GM19328 (cell line): ENCODE results near the gene ADAMTS9.

Source experiments
- ATAC-seq: cut with Tn5 transposase; IDR thresholded peaks from one replicate; pipeline ENCODE4 v1.9.1; 2021; ENCODE audit warnings: mild to moderate bottlenecking, moderate library complexity; ENCODE audit not compliant: unreplicated experiment

The ADAMTS9 gene

GRCh38 chr3:64496786-64497490 is 190.9 kb downstream of the ADAMTS9 start:
- no peak for ATAC-seq

DNA sequence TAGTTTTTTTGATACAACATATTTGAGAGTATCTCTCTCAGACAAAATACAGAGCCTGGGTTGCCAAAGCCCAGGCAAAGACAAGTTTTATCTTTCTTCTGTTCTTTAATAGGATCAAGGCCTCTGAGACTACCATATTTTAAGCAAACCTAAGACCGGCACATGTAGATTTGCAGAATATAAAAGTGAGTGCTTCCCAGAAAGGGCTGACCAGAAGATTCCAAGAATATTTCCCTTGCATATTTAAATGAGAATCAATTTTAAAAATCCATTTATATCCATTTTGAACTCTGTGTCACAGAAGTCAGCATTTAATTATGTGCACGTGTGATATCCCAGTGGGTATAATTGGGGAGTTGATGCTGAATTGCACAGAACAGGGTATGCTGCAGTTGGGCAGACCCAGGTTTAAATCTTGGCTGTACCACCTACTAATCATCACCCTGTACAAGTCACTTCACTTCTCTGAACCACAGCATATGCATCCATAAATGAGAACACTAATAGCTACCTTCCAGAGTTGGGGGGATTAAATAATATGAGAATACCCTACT is 191.9 kb downstream of the ADAMTS9 start:
- no peak for ATAC-seq

GRCh38 chr3:64495121-64495780 is 192.5 kb downstream of the ADAMTS9 start:
- ATAC-seq, result no peak

GRCh38 chr3:64494526-64494925 is 193.3 kb downstream of the ADAMTS9 start:
- ATAC-seq, result no peak

- ATAC-seq, result no peak
Observed at GRCh38 chr3:64493149-64493548, 194.7 kb downstream of the ADAMTS9 start.

DNA sequence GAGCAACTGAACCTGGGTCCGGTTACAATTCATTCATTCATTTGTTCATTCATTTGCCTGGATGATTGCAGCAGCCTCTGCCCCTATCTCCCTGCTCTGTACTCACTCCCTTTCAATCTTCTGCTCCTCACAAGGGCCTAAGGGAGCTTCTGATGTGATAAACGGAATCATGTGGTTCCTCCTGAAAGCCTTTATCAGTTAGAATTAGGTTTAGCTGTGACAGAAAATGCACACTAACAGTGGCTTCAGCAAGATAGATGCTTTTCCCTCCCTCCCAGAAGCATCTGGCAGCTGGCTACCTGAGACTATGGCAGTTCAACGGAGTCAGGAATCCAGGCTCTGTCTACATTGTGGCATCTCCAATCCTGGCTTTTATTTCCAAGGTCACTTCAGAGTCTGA is 196.0 kb downstream of the ADAMTS9 start:
- no peak for ATAC-seq

- no peak for ATAC-seq
Observed at GRCh38 chr3:64490180-64490724, 197.5 kb downstream of the ADAMTS9 start.

GRCh38 chr3:64489361-64490044 is 198.3 kb downstream of the ADAMTS9 start:
- no peak for ATAC-seq

GRCh38 chr3:64488939-64489338 is 198.9 kb downstream of the ADAMTS9 start:
- no peak for ATAC-seq

DNA sequence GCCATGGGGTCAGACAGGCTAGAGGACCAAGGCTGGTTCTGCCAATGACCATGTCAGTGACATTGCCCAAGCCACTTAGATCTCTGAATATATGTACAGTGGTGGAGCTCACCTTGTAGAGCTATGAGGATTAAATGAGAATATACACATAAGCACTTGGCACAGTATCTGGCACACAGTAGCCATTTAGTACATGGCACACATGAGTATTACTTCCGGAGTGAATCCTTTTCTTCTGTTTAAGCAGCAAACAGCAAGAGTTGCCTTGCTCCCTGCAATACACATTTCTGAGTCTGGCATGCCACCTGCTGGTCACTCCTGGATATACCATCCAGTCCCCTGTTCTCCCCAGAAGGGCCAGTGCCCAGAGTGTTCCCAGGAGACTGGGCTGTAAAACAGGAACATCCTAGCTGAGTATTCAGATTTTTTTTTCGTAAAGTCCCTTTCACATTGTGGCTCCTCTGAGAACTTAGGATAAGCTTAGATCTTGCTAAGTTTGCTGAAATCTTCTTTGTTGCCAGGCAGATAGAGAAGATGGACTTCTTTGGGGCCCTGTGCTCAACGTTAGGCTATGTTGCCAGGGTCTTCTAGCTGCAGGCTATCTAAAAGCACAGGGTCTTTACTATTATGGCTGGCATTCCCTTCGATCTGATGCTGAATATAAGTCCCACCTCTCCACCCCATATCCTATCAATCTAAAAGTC is 203.4 kb downstream of the ADAMTS9 start:
- peak; percentile 97 for ATAC-seq

GRCh38 chr3:64483467-64483866 is 204.3 kb downstream of the ADAMTS9 start:
- ATAC-seq, result no peak

DNA sequence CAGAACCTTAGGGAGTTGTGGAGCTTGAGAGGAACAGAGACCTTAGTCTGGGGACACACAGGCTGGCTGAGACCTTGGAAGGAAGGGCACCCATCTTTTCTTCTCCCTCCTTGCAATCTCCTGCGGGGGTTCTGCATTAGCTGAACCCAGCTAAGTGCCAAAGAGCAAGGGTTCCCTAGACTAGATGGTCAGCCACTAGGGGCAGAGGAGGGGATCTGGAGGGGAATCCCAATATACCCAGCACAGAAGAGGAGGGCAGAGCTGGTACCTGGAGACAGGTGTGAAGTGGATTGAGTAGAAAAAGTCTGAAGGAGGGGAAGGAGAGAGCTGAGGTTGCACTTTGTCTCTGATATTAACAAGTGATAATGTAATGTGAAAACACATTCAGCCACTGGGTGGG is 212.8 kb downstream of the ADAMTS9 start:
- no peak for ATAC-seq

GRCh38 chr3:64473466-64473865 is 214.3 kb downstream of the ADAMTS9 start:
- no peak for ATAC-seq

GRCh38 chr3:64470436-64470835 is 217.4 kb downstream of the ADAMTS9 start:
- ATAC-seq, result no peak

DNA sequence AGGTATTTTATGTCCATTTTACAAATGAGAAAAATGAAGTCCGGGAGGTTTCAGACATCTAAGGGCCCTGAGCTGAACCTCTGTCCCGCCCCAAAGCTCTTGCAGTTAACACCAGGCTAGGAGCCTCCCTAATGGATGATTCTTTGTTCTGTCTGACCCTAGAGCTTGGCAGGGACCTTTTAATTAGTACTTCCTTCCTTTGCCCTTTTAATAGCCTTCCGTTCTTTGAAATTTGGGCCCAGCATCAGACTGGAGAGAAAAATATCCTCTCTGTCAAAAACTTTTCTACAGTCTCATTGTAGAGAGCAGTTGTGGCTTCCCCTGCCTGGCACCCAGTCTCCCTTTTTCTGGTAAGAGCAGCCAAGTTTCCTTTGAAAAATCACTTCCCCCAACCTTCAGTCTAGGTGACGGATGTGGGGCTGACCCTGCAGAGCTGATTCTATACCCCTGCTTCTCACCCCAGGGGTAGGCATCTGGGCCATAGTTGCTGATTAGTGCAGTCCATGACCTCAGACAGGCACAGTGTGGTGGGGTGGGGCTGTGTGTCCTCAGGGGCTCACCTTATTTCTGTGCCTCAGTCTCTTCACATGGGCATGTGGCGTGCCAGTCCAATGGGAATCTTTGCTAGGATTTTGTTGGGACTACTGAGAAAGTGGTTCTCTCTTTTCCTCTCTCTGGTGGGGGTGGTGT is 220.4 kb downstream of the ADAMTS9 start:
- ATAC-seq, result no peak
